SIG-M5 (cell line): ENCODE data around the gene SPAG7.
"Not testable (repeated sequence)": the region's sequence is repeated elsewhere in the genome, so short reads cannot be mapped to it uniquely, and the experiment has no call there.

Experiments used
- DNase-seq: peaks from one replicate; lab custom pipeline; 2025; lab: John Stamatoyannopoulos, UW

Gene SPAG7

GRCh38 chr17:4937553-4937952 lies 30.1 kb downstream of the SPAG7 start:
- DNase-seq, result no peak

GRCh38 chr17:4936436-4936835 lies 31.2 kb downstream of the SPAG7 start:
- DNase-seq, result no peak

GRCh38 chr17:4935650-4936049 lies 32.0 kb downstream of the SPAG7 start:
- no peak for DNase-seq

- DNase-seq, result no peak
Measured at GRCh38 chr17:4934173-4934979, 33.2 kb downstream of the SPAG7 start.

GRCh38 chr17:4933646-4934045 lies 34.0 kb downstream of the SPAG7 start:
- DNase-seq, result no peak

- no peak for DNase-seq
Measured at GRCh38 chr17:4932756-4933155, 34.9 kb downstream of the SPAG7 start.

GRCh38 chr17:4931963-4932362 lies 35.7 kb downstream of the SPAG7 start, which contains the start of gene GP1BA:
TSS of gene GP1BA (plus strand) at chr17:4932277. CDS start at chr17:4932605, 328 bp downstream.
- DNase-seq, result no peak

GRCh38 chr17:4928881-4929280 lies 38.7 kb downstream of the SPAG7 start:
- DNase-seq, result no peak

GRCh38 chr17:4926577-4927335 lies 40.9 kb downstream of the SPAG7 start:
- not testable (repeated sequence) for DNase-seq

- no peak for DNase-seq
Measured at GRCh38 chr17:4921320-4921719, 46.3 kb downstream of the SPAG7 start.

GRCh38 chr17:4920351-4921048 lies 47.1 kb downstream of the SPAG7 start:
- peak; percentile 20 for DNase-seq

- DNase-seq, result no peak
Measured at GRCh38 chr17:4919511-4920047, 48.0 kb downstream of the SPAG7 start.

GRCh38 chr17:4914551-4914950 lies 53.1 kb downstream of the SPAG7 start:
- not testable (repeated sequence) for DNase-seq

- DNase-seq, result no peak
Measured at GRCh38 chr17:4913994-4914393, 53.6 kb downstream of the SPAG7 start.
